Stomach (tissue), 4 donors: ENCODE data around the gene XIRP2.

Source experiments
- POLR2A ChIP-seq, 4 donors: fragments of 450-650 bp; IDR thresholded peaks; one replicate each; pipeline ENCODE4 v1.6.1; 2016; ENCODE audit warnings: antibody characterized with exemption in 4 of 4, control low read depth in 2 of 4, mild to moderate bottlenecking in 1 of 4, moderate library complexity in 1 of 4
- POLR2AphosphoS5 ChIP-seq, 3 donors: sonication (generic); formaldehyde crosslinking; IDR thresholded peaks; one replicate each; pipeline ENCODE4 v1.6.1; 2016; ENCODE audit warnings: antibody characterized with exemption in 3 of 3
- TF ChIP-seq, protein P1 (sequence below), 7 experiments: fragments of 450-650 bp in 4 of 7; fragments of 200-600 bp in 3 of 7; sonication (generic) in 3 of 7; IDR thresholded peaks; one replicate each; pipeline ENCODE4 v1.5.1; 2016 to 2019; ENCODE audit warnings: antibody characterized with exemption in 7 of 7, control low read depth in 2 of 7, mild to moderate bottlenecking in 1 of 7

DNA sequence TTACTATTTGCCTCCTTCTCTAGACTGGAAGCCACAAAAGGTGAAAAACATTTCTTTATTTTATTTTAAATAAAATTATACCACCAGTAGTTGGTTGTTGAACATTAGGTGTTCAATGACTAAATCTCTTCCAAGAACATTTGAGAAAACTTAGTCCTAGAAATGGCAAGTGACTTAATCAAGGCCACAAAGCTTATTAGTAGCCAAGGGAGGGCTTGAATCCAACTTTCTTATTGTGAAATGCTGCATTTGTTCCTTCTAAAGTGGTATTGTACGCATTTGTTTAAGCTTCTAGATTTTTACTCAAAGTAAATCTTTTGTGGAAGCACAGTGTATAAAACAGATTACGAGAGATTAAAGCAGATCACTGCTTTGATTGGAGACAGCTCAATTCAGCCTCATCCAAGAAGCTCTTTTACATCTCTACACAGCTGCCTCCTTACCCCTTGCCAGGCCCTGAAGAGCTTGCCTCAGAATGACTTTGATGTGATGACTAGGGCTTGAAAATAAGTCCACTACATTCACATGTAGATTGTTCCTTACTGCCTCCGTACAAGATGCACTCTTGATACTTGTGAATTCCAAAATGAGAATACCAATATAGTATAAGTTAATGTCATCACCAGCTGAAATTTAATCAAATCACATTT, 244.8 kb downstream of the XIRP2 start:
- TF ChIP-seq, protein P1, sequence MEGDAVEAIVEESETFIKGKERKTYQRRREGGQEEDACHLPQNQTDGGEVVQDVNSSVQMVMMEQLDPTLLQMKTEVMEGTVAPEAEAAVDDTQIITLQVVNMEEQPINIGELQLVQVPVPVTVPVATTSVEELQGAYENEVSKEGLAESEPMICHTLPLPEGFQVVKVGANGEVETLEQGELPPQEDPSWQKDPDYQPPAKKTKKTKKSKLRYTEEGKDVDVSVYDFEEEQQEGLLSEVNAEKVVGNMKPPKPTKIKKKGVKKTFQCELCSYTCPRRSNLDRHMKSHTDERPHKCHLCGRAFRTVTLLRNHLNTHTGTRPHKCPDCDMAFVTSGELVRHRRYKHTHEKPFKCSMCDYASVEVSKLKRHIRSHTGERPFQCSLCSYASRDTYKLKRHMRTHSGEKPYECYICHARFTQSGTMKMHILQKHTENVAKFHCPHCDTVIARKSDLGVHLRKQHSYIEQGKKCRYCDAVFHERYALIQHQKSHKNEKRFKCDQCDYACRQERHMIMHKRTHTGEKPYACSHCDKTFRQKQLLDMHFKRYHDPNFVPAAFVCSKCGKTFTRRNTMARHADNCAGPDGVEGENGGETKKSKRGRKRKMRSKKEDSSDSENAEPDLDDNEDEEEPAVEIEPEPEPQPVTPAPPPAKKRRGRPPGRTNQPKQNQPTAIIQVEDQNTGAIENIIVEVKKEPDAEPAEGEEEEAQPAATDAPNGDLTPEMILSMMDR (IDR thresholded peaks at IDR 0.05) = no peak
- TF ChIP-seq POLR2AphosphoS5 (IDR thresholded peaks at IDR 0.05) (no peak), POLR2A (IDR thresholded peaks at IDR 0.05) (no peak)
